ENCODE results near the gene SCAF4.

Gene SCAF4

GRCh38 chr21:31720330-31720729, 11.6 kb downstream of the SCAF4 start:
- CTCF ChIA-PET = interaction anchor here (1.6 kb wide), 1 partner anchor 18 kb away, joined by 3 read pairs; no protein-coding TSS in a partner anchor
- no peak for DNase-seq (ENCODE audit: extremely low spot score)
- no peak for TF ChIP-seq CTCF (IDR thresholded peaks at IDR 0.05; ENCODE audit: control extremely low read depth, extremely low read depth, low read depth, missing control alignments)
- POLR2A ChIA-PET = no interaction called here

GRCh38 chr21:31716106-31716505, 15.8 kb downstream of the SCAF4 start:
- POLR2A ChIA-PET = no interaction called here

GRCh38 chr21:31714741-31715365, 17.1 kb downstream of the SCAF4 start:
- DNase-seq (ENCODE audit: extremely low spot score) = no peak
- ChIA-PET POLR2A (interaction anchor here (0.5 kb wide), 1 partner anchor 62 kb away, joined by 3 read pairs; no protein-coding TSS in a partner anchor), CTCF (interaction anchor here (1.4 kb wide), 1 partner anchor 13 kb away, joined by 3 read pairs; no protein-coding TSS in a partner anchor)
- no peak for TF ChIP-seq CTCF (IDR thresholded peaks at IDR 0.05; ENCODE audit: control extremely low read depth, extremely low read depth, low read depth, missing control alignments)

More at GRCh38 chr21:31716106-31716505, 15.8 kb downstream of the SCAF4 start:
- TF ChIP-seq CTCF (IDR thresholded peaks at IDR 0.05; ENCODE audit: control extremely low read depth, extremely low read depth, low read depth, missing control alignments) = no peak
- DNase-seq (ENCODE audit: extremely low spot score) = no peak
- CTCF ChIA-PET = interaction anchor here (1.4 kb wide), 1 partner anchor 12 kb away, joined by 3 read pairs; no protein-coding TSS in a partner anchor

DNA sequence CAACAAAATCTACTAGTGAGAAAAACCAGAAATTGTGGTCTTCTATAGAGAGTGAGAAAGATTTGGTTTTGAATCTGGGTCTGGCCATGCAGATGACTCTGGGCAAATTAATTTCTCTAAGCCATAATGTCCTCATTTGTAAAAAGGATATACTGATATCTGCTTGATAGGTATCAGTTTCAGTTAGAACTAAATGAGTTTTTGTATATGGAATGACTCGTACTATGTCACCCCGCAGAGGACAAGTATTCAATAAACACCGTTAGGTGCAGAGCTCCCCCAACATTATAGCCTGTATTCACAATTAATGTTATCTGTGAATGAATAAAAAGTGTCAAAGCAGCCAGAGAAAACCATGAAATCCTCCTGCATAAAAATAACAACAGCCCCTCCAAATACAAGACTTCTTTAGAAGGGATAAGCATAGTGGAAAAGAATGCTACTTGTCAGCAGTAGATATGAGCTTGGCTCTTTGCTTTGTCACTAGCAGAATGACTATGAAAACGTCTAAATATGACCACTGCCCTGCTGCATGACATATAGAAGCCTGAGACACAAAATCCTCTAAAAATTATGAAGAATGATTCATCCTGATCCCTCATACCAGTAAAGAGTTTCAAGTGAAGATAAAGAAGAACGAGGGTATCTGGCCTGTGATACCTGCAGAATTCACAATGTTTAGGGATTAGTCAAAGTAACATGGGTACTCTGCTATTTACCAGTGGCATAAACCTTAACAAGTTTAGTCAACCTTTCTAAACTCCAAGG, 17.8 kb downstream of the SCAF4 start:
- POLR2A ChIA-PET = interaction anchor here (0.5 kb wide), 1 partner anchor 61 kb away, joined by 3 read pairs; no protein-coding TSS in a partner anchor
- no peak for DNase-seq (ENCODE audit: extremely low spot score)
- no peak for TF ChIP-seq CTCF (IDR thresholded peaks at IDR 0.05; ENCODE audit: control extremely low read depth, extremely low read depth, low read depth, missing control alignments)
- CTCF ChIA-PET = no interaction called here

DNA sequence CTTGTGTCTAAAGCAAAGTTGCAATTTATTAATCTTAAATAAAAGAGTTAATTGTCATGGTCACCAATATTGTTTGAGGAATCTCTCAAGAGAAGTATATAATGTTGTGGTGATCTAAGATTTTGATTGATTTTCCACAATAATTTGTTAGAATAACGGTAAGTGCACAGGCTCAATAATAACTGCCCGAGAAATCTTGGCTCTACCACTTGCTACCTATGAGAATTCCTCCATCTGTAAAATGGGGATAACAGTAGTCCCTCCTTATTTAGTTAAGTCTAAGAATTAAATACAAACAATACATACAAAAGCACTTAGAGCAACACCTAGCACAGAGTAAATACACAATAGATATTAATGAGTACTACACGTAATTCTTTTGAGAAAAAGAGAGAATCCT, 18.8 kb downstream of the SCAF4 start:
- ChIA-PET CTCF (no interaction called here), POLR2A (interaction anchor here (0.7 kb wide), 1 partner anchor 50 kb away, joined by 7 read pairs; no protein-coding TSS in a partner anchor)
- DNase-seq (ENCODE audit: extremely low spot score) = no peak
- TF ChIP-seq CTCF (IDR thresholded peaks at IDR 0.05; ENCODE audit: control extremely low read depth, extremely low read depth, low read depth, missing control alignments) = no peak

- POLR2A ChIA-PET = interaction anchor here (0.7 kb wide), 1 partner anchor 34 kb away, joined by 6 read pairs; no protein-coding TSS in a partner anchor
- TF ChIP-seq CTCF (IDR thresholded peaks at IDR 0.05; ENCODE audit: control extremely low read depth, extremely low read depth, low read depth, missing control alignments) = no peak
- DNase-seq (ENCODE audit: extremely low spot score) = no peak
- CTCF ChIA-PET = no interaction called here
Observed at GRCh38 chr21:31711745-31712285, 20.1 kb downstream of the SCAF4 start.
